ENCODE results near the gene CLOCK.

Gene CLOCK

GRCh38 chr4:55469979-55470378, 76.7 kb downstream of the CLOCK start:
- DNase-seq: no peak

GRCh38 chr4:55468724-55469123, 78.0 kb downstream of the CLOCK start:
- DNase-seq: no peak

GRCh38 chr4:55466001-55466400, 80.7 kb downstream of the CLOCK start:
- no peak for DNase-seq

- no peak for DNase-seq
These were observed 88.1 kb downstream of the CLOCK start for GRCh38 chr4:55458611-55459010.

GRCh38 chr4:55458164-55458563, 88.5 kb downstream of the CLOCK start:
- no peak for DNase-seq

- DNase-seq: no peak
These were observed 96.1 kb downstream of the CLOCK start for GRCh38 chr4:55450566-55450965.

GRCh38 chr4:55447831-55448230, 98.9 kb downstream of the CLOCK start:
- no peak for DNase-seq

GRCh38 chr4:55447108-55447708, 99.5 kb downstream of the CLOCK start:
- DNase-seq: no peak

- no peak for DNase-seq
These were observed 100.2 kb downstream of the CLOCK start for GRCh38 chr4:55446578-55446922.

GRCh38 chr4:55445921-55446577, 100.7 kb downstream of the CLOCK start:
- no peak for DNase-seq

GRCh38 chr4:55444827-55445226, 101.9 kb downstream of the CLOCK start:
- peak; percentile 20 for DNase-seq

GRCh38 chr4:55442541-55442940, 104.2 kb downstream of the CLOCK start:
- no peak for DNase-seq

- no peak for DNase-seq
These were observed 105.9 kb downstream of the CLOCK start for GRCh38 chr4:55440786-55441185.

- DNase-seq: no peak
These were observed 107.7 kb downstream of the CLOCK start for GRCh38 chr4:55439023-55439422.

GRCh38 chr4:55438314-55438713, 108.4 kb downstream of the CLOCK start:
- no peak for DNase-seq

- no peak for DNase-seq
These were observed 108.9 kb downstream of the CLOCK start for GRCh38 chr4:55437823-55438222.

GRCh38 chr4:55437356-55437796, 109.3 kb downstream of the CLOCK start:
- DNase-seq: no peak

GRCh38 chr4:55435141-55435841, 111.4 kb downstream of the CLOCK start:
- peak; percentile 8 for DNase-seq

GRCh38 chr4:55431710-55432336, 114.9 kb downstream of the CLOCK start:
- no peak for DNase-seq

- no peak for DNase-seq
These were observed 121.9 kb downstream of the CLOCK start for GRCh38 chr4:55424791-55425190.

- DNase-seq: no peak
These were observed 130.5 kb downstream of the CLOCK start for GRCh38 chr4:55416176-55416575.

GRCh38 chr4:55411621-55412020, 135.1 kb downstream of the CLOCK start:
- DNase-seq: no peak

GRCh38 chr4:55410431-55410830, 136.3 kb downstream of the CLOCK start:
- DNase-seq: no peak

Measured in CD4-positive, alpha-beta T cell treated with Interleukin-21 for 1 hour (primary cell).